ENCODE results near the gene EME1.
"Not testable (repeated sequence)": the region's sequence is repeated elsewhere in the genome, so short reads cannot be mapped to it uniquely, and the experiment has no call there.

The EME1 gene

GRCh38 chr17:50396261-50397110, 23.5 kb downstream of the EME1 start:
- no peak for FAIRE-seq

- FAIRE-seq: no peak
Observed at GRCh38 chr17:50397111-50397918, 24.3 kb downstream of the EME1 start, which contains the start of gene LRRC59. Gene LRRC59 (minus strand): TSS chr17:50397523. CDS start chr17:50397317, 206 bp downstream.

- FAIRE-seq: no peak
Observed at GRCh38 chr17:50397919-50398285, 24.9 kb downstream of the EME1 start.

- FAIRE-seq: not testable (repeated sequence)
Observed at GRCh38 chr17:50398672-50399071, 25.6 kb downstream of the EME1 start.

GRCh38 chr17:50399591-50399990, 26.6 kb downstream of the EME1 start:
- FAIRE-seq: not testable (repeated sequence)

- FAIRE-seq: not testable (repeated sequence)
Observed at GRCh38 chr17:50405351-50405750, 32.3 kb downstream of the EME1 start.

GRCh38 chr17:50406578-50406977, 33.5 kb downstream of the EME1 start:
- FAIRE-seq: no peak

GRCh38 chr17:50407921-50408320, 34.9 kb downstream of the EME1 start:
- no peak for FAIRE-seq

GRCh38 chr17:50412188-50412732, 39.2 kb downstream of the EME1 start:
- no peak for FAIRE-seq

- no peak for FAIRE-seq
Observed at GRCh38 chr17:50414808-50415207, 41.8 kb downstream of the EME1 start.

GRCh38 chr17:50419577-50419976, 46.5 kb downstream of the EME1 start:
- not testable (repeated sequence) for FAIRE-seq

- no peak for FAIRE-seq
Observed at GRCh38 chr17:50420419-50421112, 47.5 kb downstream of the EME1 start.

GRCh38 chr17:50421308-50422051, 48.5 kb downstream of the EME1 start:
- no peak for FAIRE-seq

- FAIRE-seq: no peak
Observed at GRCh38 chr17:50422738-50423137, 49.7 kb downstream of the EME1 start.

GRCh38 chr17:50423553-50424159, 50.6 kb downstream of the EME1 start:
- FAIRE-seq: no peak

GRCh38 chr17:50424246-50424995, 51.4 kb downstream of the EME1 start:
- no peak for FAIRE-seq

- FAIRE-seq: no peak
Observed at GRCh38 chr17:50424996-50425681, 52.1 kb downstream of the EME1 start.

GRCh38 chr17:50425682-50426471, 52.8 kb downstream of the EME1 start, which contains the start of gene ACSF2:
Gene ACSF2 (plus strand): TSS chr17:50426218. CDS start chr17:50426262, 44 bp downstream.
- FAIRE-seq: no peak

GRCh38 chr17:50426472-50426782, 53.4 kb downstream of the EME1 start:
- FAIRE-seq: no peak

All from G401.6 (cell line).